ENCODE data around the gene FBXL3.

The FBXL3 gene

GRCh38 chr13:76993021-76993420, 33.9 kb downstream of the FBXL3 start:
- H3K4me3 ChIP-seq (ENCODE audit: control insufficient read depth, low read depth, low read length) = peak overlapping the region; percentile 89
- no peak for TF ChIP-seq CTCF (conservative IDR thresholded peaks at IDR 0.05; ENCODE audit: control insufficient read depth, insufficient read depth, low read depth, low read length)
- DNase-seq (ENCODE audit: low read depth) = peak; percentile 58

DNA sequence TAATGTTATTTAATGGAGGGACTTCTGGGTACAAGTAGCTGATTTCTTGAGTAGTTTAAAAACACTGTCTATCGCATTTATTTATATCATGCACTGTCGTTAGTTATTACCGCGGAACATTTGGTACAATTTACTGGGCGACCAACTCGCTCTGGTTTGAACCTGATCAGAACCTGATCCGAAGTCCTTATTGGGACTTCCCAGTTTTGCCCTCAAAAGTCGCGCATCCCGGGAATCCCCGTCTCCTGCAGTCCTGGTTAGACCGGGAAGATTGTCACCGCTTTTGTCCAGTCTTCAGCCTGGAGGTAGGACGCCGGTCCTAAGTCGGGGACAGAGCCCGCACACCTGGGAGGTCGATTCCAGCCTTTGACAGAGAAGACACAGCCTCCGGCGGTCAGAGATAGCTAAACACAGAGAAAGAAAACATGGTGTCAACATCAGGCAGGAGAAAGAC, 34.4 kb downstream of the FBXL3 start:
- no peak for TF ChIP-seq CTCF (conservative IDR thresholded peaks at IDR 0.05; ENCODE audit: control insufficient read depth, insufficient read depth, low read depth, low read length)
- peak; percentile 26 for DNase-seq (ENCODE audit: low read depth)
- peak overlapping the region; percentile 89 for H3K4me3 ChIP-seq (ENCODE audit: control insufficient read depth, low read depth, low read length)

DNA sequence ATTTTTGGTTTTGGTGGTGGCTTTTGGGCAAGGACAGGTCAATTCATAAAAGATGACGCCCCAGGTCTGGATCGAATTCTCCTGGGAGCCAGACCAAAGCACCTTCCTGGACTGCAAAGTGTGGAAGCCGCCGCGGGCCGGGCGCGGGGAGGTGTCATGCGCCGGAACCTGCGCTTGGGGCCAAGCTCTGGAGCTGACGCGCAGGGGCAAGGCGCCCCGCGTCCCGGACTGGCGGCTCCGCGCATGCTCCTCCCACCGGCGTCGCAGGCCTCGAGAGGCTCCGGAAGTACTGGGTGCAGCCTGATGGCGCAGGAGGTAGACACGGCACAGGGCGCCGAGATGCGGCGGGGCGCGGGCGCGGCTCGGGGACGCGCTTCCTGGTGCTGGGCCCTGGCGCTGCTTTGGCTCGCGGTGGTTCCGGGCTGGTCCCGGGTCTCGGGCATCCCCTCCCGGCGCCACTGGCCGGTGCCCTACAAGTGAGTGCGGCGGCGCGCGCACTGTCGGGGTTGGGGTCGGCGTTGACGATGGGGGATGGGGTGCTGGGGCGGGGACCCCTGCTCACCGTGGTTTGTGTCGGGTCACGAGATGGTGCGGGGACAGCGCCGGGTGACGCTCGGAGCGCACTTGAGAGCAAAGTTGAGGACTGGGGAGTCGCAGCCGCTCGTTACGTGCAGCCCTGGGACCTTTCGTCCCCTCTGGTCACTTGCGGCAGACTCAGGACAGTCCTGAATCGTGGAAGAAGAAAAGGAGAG, 35.0 kb downstream of the FBXL3 start, which contains the start of gene CLN5:
Gene CLN5, plus strand, starts transcription at position 286 of the 752 bp plus-strand sequence. Its CDS starts 18 bp downstream, at position 304.
- peak; percentile 85 for DNase-seq (ENCODE audit: low read depth)
- TF ChIP-seq CTCF (conservative IDR thresholded peaks at IDR 0.05; ENCODE audit: control insufficient read depth, insufficient read depth, low read depth, low read length) = no peak
- H3K4me3 ChIP-seq (ENCODE audit: control insufficient read depth, low read depth, low read length) = peak within 1 kb of the TSS; percentile 89

DNA sequence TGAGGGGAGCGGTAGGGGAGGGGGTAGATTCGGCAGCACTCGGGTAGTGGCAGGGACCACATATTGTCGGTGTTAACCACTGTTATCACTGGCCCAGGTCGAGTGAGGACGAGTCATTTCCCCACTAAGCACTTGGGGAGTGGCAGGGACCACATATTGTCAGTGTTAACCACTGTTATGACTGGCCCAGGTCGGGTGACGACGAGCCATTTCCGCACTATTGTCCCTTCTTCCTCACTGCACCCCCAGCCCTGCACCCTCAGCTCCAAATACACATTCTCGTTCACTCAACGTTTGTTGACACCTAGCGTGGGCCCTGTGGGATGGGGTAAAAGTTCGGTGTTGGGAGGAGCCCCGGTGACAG, 35.5 kb downstream of the FBXL3 start:
- no peak for TF ChIP-seq CTCF (conservative IDR thresholded peaks at IDR 0.05; ENCODE audit: control insufficient read depth, insufficient read depth, low read depth, low read length)
- H3K4me3 ChIP-seq (ENCODE audit: control insufficient read depth, low read depth, low read length) = peak overlapping the region; percentile 89
- no peak for DNase-seq (ENCODE audit: low read depth)

DNA sequence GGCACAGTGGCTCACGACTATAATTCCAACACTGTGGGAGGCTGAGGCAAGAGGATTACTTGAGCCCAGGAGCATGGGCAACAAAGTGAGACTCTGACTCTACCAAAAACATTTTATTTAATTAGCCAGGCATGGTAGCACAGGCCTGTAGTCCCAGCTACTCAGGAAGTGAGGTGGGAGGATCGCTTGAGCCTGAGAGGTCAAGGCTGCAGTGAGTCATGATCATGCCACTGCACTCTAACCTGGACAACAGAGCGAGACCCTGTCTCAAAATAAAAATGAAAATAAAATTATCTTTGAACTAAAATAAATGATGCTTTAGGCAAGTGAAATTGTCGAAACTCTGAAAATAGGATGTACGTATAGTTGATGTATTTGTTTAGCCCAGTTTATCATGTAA, 43.3 kb downstream of the FBXL3 start:
- H3K4me3 ChIP-seq (ENCODE audit: control insufficient read depth, low read depth, low read length) = no peak overlapping the region
- TF ChIP-seq CTCF (conservative IDR thresholded peaks at IDR 0.05; ENCODE audit: control insufficient read depth, insufficient read depth, low read depth, low read length) = no peak
- DNase-seq (ENCODE audit: low read depth) = no peak

DNA sequence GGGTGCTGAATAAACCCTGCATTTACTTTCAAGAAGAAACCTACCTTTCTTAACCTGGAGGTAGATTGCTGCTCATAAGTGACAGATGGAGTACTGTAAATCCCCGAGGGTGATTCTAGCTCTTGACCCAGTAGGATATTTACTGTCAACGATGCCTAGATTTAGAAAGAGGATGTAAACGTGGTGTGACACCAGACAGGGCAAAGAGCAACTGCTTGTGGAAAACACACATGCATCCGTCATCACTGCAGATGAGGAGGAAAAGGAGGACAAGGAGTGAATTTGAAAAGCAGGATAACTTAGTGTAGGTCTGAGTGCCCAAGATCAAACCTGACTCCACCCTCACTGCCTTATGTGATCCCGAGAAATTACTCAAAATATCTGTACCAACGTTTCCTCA, 44.9 kb downstream of the FBXL3 start:
- DNase-seq (ENCODE audit: low read depth) = no peak
- H3K4me3 ChIP-seq (ENCODE audit: control insufficient read depth, low read depth, low read length) = no peak overlapping the region
- TF ChIP-seq CTCF (conservative IDR thresholded peaks at IDR 0.05; ENCODE audit: control insufficient read depth, insufficient read depth, low read depth, low read length) = no peak

Measured in fibroblast of mammary gland (primary cell).